Calu3 (cell line): ENCODE results near the gene CYGB. TPM values are rescaled to one million over a fixed set of nuclear protein-coding genes. Genes with fewer than 3 reads are reported as not detected.

Experiments used
- BruUV-seq: library from RNA; stranded (reverse); fragments of 400-500 nt; replicated peaks from 2 replicates; lab custom pipeline; 2021; lab: Mats Ljungman, UMichigan
- CTCF ChIA-PET: fragments of 300-600 bp; sonication (Branson Sonifier 250); formaldehyde crosslinking; loops from one replicate; lab custom pipeline; 2022; ENCODE audit warnings: antibody characterized with exemption; lab: Charles Lee
- DNase-seq: peaks from one replicate; pipeline ENCODE4 v3.0.0; 2022
- H3K27ac Mint-ChIP-seq: one replicate; pipeline ENCODE4 v1.8.0; 2022; ENCODE audit warnings: mixed read lengths; ENCODE audit not compliant: unreplicated experiment
- H3K27me3 Mint-ChIP-seq: one replicate; pipeline ENCODE4 v1.8.0; 2022; ENCODE audit warnings: mixed read lengths; ENCODE audit not compliant: unreplicated experiment
- H3K36me3 Mint-ChIP-seq: one replicate; pipeline ENCODE4 v1.8.0; 2022; ENCODE audit warnings: mild to moderate bottlenecking, moderate library complexity, mixed read lengths; ENCODE audit not compliant: insufficient read depth, unreplicated experiment
- H3K4me1 Mint-ChIP-seq: one replicate; pipeline ENCODE4 v1.8.0; 2022; ENCODE audit warnings: mild to moderate bottlenecking, low read depth, mixed read lengths; ENCODE audit not compliant: unreplicated experiment
- H3K4me3 Mint-ChIP-seq: one replicate; pipeline ENCODE4 v1.8.0; 2022; ENCODE audit warnings: mild to moderate bottlenecking, low read depth, moderate library complexity, mixed read lengths; ENCODE audit not compliant: unreplicated experiment
- H3K9me3 Mint-ChIP-seq: one replicate; pipeline ENCODE4 v1.8.0; 2022; ENCODE audit warnings: low read depth, mixed read lengths; ENCODE audit not compliant: unreplicated experiment
- intact Hi-C: fragments of 100-400 bp; cut with micrococcal nuclease; formaldehyde crosslinking; loops from one replicate; pipeline ENCODE4 v1.10.0; 2022; ENCODE audit not compliant: unreplicated experiment
- total RNA-seq: library from RNA; stranded (reverse); gene quantifications from 2 replicates; pipeline ENCODE4 v1.2.3, GENCODE V29; 2022
- TF ChIP-seq, protein P1 (sequence below): fragments of 200-600 bp; IDR thresholded peaks from one replicate; pipeline ENCODE4 v1.8.0; 2022; ENCODE audit warnings: antibody characterized with exemption; ENCODE audit not compliant: unreplicated experiment

Gene CYGB
- total RNA-seq, 1 experiment from 2014 or later: not detected

DNA sequence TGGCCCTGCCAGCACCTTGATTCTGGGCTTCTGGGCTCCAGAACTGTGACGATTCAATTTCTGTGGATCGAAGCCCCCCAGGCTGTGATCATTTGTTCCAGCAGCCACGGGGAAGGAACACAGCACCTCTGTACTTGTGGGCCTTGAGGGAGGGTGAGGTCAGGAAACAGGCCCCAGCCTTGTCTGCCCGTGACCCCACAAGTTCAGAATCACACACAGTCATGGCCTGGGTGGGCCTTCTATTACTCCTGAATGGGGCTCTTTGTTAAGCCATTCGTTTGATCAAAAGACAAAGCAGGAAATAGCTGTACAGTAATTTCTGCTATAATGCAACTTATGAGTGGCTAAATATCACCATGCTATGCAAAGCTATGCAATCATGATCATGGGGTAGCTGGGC lies 38.1 kb upstream of the CYGB start:
- CTCF ChIA-PET: interaction anchor here (0.7 to 1.1 kb wide), 2 partner anchors 47 to 48 kb away, joined by 3 read pairs; no protein-coding TSS in a partner anchor
- H3K36me3 Mint-ChIP-seq: peaks cover 13% of the 10 kb centered on the region

DNA sequence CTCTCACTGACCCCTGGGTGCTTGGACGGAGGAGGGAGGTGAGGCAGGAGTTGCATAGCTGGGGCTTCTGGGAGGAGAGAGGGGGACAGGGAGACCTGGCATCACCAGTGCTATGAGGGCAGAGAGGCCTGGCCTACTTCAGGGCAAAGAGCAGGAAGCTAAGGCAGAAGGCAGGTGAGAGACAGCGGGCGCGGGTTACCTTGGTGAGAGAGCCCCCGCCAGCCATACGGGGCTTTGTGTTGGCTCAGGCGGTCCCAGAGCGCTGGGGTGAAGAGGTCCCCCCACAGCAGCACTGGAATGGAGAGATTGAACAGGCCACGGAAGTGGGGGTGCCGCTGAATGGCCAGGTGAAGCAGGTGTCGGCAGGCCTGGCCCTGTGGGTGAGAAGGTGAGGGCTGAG lies 36.7 kb upstream of the CYGB start:
- no peaks in the 10 kb centered on the region for H3K9me3 Mint-ChIP-seq
- peaks cover 23% of the 10 kb centered on the region for H3K36me3 Mint-ChIP-seq
- TF ChIP-seq, protein P1, sequence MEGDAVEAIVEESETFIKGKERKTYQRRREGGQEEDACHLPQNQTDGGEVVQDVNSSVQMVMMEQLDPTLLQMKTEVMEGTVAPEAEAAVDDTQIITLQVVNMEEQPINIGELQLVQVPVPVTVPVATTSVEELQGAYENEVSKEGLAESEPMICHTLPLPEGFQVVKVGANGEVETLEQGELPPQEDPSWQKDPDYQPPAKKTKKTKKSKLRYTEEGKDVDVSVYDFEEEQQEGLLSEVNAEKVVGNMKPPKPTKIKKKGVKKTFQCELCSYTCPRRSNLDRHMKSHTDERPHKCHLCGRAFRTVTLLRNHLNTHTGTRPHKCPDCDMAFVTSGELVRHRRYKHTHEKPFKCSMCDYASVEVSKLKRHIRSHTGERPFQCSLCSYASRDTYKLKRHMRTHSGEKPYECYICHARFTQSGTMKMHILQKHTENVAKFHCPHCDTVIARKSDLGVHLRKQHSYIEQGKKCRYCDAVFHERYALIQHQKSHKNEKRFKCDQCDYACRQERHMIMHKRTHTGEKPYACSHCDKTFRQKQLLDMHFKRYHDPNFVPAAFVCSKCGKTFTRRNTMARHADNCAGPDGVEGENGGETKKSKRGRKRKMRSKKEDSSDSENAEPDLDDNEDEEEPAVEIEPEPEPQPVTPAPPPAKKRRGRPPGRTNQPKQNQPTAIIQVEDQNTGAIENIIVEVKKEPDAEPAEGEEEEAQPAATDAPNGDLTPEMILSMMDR: no peak
- no peak for DNase-seq
- no peaks in the 10 kb centered on the region for H3K27me3 Mint-ChIP-seq
- CTCF ChIA-PET: interaction anchor here (0.6 kb wide), 1 partner anchor 208 kb away, joined by 4 read pairs; no protein-coding TSS in a partner anchor
- H3K27ac Mint-ChIP-seq: no peak overlapping the region
- H3K4me3 Mint-ChIP-seq: no peak overlapping the region
- no TSS peak for BruUV-seq
- H3K4me1 Mint-ChIP-seq: peaks cover 44% of the 10 kb centered on the region
- intact Hi-C loops: no loop called here

More for the DNA sequence above, 38.1 kb upstream of the CYGB start:
- no TSS peak for BruUV-seq
- Mint-ChIP-seq H3K27ac (peak overlapping the region; percentile 60), H3K4me1 (peaks cover 30% of the 10 kb centered on the region), H3K27me3 (no peaks in the 10 kb centered on the region), H3K9me3 (no peaks in the 10 kb centered on the region), H3K4me3 (no peak overlapping the region)
- DNase-seq: no peak
- intact Hi-C loops: no loop called here
- TF ChIP-seq, protein P1: no peak

DNA sequence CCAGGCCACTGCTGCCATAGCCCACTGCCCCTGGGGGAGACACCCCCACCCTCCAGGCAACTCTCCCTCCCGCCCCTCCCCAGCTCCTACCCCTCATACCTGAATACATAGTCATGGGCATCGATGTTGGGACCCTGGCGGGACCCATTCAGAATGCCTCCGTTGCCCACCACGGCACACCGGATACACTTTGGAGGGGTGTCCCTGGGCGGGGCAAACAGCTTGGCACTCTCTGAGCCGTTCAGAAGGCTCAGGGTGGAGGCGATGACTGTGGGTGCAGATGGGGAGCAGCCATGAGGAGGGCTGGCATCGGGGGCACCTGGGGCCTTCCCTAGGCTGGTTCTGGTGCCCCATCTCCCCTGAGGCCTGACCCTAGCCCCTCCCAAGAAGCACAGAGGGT lies 35.6 kb upstream of the CYGB start:
- BruUV-seq: no TSS peak
- H3K27ac Mint-ChIP-seq: no peak overlapping the region
- no peak for DNase-seq
- TF ChIP-seq, protein P1: no peak
- H3K27me3 Mint-ChIP-seq: no peaks in the 10 kb centered on the region
- H3K4me3 Mint-ChIP-seq: no peak overlapping the region
- no peaks in the 10 kb centered on the region for H3K9me3 Mint-ChIP-seq
- CTCF ChIA-PET: no interaction called here
- H3K36me3 Mint-ChIP-seq: peaks cover 29% of the 10 kb centered on the region
- intact Hi-C loops: no loop called here
- H3K4me1 Mint-ChIP-seq: peaks cover 53% of the 10 kb centered on the region

DNA sequence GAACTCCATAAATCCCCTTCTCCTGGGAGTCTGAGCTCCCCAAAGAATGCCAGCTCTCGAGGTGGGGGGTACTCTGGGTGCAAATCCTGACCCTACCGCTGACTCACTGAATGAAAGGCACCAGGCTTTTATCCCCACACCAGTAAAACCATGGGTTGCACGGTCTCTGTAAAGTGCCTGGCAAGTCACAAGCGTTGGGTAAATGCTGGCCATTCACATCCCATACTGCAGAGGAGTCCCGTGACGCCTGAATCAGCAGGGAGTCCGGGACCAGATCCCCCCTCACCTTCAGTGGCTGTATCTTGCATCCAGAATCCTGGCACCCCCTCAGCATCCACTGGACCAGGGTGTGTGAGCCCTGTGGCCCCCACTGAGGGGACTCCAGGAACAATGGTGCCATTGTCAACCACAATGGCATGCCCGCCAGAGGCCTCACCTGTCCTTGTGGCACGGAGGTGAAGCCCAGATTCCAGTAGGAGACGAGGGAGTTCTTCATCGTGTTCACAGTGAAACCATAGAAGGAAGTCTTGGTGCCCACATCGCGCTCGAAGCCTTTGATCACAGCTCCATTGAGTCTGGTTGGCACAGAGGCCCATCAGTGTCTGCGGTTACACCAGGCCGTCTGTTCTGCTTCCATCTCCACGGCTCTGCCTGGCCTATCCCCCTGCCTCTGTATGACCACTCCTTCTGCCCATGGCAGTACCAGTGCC lies 34.8 kb upstream of the CYGB start:
- Mint-ChIP-seq H3K9me3 (no peaks in the 10 kb centered on the region), H3K27me3 (no peaks in the 10 kb centered on the region), H3K36me3 (peaks cover 36% of the 10 kb centered on the region), H3K27ac (no peak overlapping the region), H3K4me1 (peaks cover 60% of the 10 kb centered on the region), H3K4me3 (no peak overlapping the region)
- BruUV-seq: no TSS peak
- CTCF ChIA-PET: interaction anchor here (0.6 kb wide), 1 partner anchor 9 kb away, joined by 6 read pairs; no protein-coding TSS in a partner anchor
- intact Hi-C loops: no loop called here
- TF ChIP-seq, protein P1: no peak
- DNase-seq: no peak
